ENCODE measurements around the gene SUN3.

The SUN3 gene

DNA sequence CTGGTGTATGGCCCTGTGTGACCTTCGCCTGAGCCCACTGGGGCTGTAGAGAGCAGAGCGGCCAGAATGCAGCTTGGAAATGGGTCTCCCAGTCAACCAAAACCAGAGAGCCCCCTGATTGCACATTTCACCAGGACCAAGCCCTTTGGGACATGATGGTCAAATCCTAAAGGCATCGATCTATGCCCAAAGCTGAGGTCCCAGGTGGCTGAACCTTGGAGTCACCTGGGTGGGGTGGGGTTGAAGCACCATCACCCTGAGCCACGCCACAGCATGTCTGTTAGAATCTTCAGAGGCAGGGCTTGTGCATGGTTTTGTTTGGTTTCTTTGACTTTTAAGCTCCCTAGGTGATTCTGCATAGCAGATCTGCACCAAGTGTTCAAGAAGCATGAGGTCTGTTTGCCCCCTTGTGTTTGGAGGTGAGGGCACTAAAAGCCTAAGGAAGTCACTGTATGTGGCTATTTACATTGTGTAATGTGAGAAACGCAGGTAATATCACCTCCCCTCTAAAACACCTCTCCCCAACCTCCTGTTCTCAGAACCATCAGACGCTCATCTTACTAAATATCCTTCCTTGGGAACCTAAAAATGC lies 90.2 kb downstream of the SUN3 start:
- Histone ChIP-seq H3F3A (ENCODE audit: insufficient read depth, low read length) (peaks cover 10% of the 10 kb centered on the region), H2AFZ (ENCODE audit: low read length) (no peak overlapping the region), H3K27me3 (replicated peaks; ENCODE audit: insufficient read depth, low read length) (no peaks in the 10 kb centered on the region), H3K9me3 (replicated peaks; ENCODE audit: insufficient read depth, low read length) (no peaks in the 10 kb centered on the region), H3K9ac (ENCODE audit: low read length) (no peak overlapping the region), H3K4me2 (ENCODE audit: low read depth, low read length) (peak overlapping the region; percentile 12; the same call in 1 of the 2 replicates), H3K79me2 (ENCODE audit: low read length) (no peaks in the 10 kb centered on the region), H3K9me2 (replicated peaks; ENCODE audit: insufficient read depth, low read length) (no peaks in the 10 kb centered on the region), H3K36me3 (replicated peaks; ENCODE audit: insufficient read depth, low read length) (no peaks in the 10 kb centered on the region), H3K4me3 (ENCODE audit: low read length) (no peak overlapping the region), H4K20me1 (ENCODE audit: insufficient read depth, low read length) (no peaks in the 10 kb centered on the region), H3K4me1 (ENCODE audit: low read length) (peaks cover 24% of the 10 kb centered on the region), H3K27ac (ENCODE audit: low read length) (peak overlapping the region; percentile 40; the same call in 1 of the 2 replicates)
- no peak for DNase-seq
- TF ChIP-seq, protein P1, sequence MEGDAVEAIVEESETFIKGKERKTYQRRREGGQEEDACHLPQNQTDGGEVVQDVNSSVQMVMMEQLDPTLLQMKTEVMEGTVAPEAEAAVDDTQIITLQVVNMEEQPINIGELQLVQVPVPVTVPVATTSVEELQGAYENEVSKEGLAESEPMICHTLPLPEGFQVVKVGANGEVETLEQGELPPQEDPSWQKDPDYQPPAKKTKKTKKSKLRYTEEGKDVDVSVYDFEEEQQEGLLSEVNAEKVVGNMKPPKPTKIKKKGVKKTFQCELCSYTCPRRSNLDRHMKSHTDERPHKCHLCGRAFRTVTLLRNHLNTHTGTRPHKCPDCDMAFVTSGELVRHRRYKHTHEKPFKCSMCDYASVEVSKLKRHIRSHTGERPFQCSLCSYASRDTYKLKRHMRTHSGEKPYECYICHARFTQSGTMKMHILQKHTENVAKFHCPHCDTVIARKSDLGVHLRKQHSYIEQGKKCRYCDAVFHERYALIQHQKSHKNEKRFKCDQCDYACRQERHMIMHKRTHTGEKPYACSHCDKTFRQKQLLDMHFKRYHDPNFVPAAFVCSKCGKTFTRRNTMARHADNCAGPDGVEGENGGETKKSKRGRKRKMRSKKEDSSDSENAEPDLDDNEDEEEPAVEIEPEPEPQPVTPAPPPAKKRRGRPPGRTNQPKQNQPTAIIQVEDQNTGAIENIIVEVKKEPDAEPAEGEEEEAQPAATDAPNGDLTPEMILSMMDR (IDR thresholded peaks at IDR 0.05; ENCODE audit: low read length) = no peak
- TF ChIP-seq EZH2phosphoT487 (IDR thresholded peaks at IDR 0.05; ENCODE audit: low read length) = no peak
- TF ChIP-seq EZH2 (optimal IDR thresholded peaks at IDR 0.05; ENCODE audit: low read depth, low read length) = no peak

DNA sequence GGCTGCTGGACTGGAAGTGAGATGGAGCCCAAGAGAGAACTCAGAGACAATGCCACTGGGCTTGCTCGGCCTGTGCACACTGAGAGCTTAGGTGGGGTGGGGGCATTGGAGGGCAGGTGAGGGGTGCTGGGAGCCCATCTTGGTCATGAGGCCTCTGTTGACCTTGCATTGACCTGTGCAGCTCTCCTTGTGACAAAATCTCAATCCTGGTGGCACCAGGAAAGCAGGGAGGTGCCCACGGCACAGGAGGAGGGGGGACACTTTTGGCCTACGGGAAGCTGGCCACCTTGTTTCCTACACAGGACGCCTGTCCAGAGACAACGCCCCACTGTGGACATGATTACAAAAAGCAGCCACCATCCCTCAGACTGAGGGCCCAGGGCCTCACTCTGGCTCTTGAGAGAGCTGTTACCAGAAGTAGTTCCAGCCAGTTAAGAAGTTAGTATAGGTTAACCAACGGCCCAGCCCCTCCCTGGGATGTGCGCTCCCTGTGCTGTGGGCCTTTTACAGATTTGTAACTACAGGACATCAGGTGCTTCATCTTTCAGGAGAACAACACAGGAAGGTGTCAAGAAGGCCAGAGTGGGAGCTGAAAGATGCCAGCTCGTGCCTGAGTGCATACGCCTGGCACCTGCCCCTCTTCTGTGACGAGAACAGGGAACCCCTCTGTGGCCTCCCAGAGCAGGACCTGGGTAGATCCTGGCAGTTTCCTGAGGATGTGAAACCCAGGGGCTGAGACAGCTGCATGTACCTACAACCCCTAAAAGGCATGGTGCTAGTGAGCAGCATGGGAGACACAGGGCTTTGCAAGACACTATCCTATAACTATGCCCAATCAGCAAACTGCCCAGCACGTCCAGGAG lies 91.0 kb downstream of the SUN3 start:
- H3K9me3 ChIP-seq (replicated peaks; ENCODE audit: insufficient read depth, low read length) = no peaks in the 10 kb centered on the region
- H3K9ac ChIP-seq (ENCODE audit: low read length) = no peak overlapping the region
- H4K20me1 ChIP-seq (ENCODE audit: insufficient read depth, low read length) = no peaks in the 10 kb centered on the region
- H2AFZ ChIP-seq (ENCODE audit: low read length) = 0 out of 2 replicates have a peak overlapping the region, but pooled peaks have one; percentile 14
- peak overlapping the region; percentile 40 for H3K27ac ChIP-seq (ENCODE audit: low read length)
- peak; percentile 40 for DNase-seq
- peaks cover 24% of the 10 kb centered on the region for H3K4me1 ChIP-seq (ENCODE audit: low read length)
- H3K4me3 ChIP-seq (ENCODE audit: low read length) = no peak overlapping the region
- H3K27me3 ChIP-seq (replicated peaks; ENCODE audit: insufficient read depth, low read length) = no peaks in the 10 kb centered on the region
- TF ChIP-seq EZH2phosphoT487 (IDR thresholded peaks at IDR 0.05; ENCODE audit: low read length) (no peak), EZH2 (optimal IDR thresholded peaks at IDR 0.05; ENCODE audit: low read depth, low read length) (no peak)
- TF ChIP-seq, protein P1 (IDR thresholded peaks at IDR 0.05; ENCODE audit: low read length) = no peak
- peak overlapping the region; percentile 12; the same call in 1 of the 2 replicates for H3K4me2 ChIP-seq (ENCODE audit: low read depth, low read length)
- H3K9me2 ChIP-seq (replicated peaks; ENCODE audit: insufficient read depth, low read length) = no peaks in the 10 kb centered on the region
- H3K36me3 ChIP-seq (replicated peaks; ENCODE audit: insufficient read depth, low read length) = no peaks in the 10 kb centered on the region
- peaks cover 10% of the 10 kb centered on the region for H3F3A ChIP-seq (ENCODE audit: insufficient read depth, low read length)
- no peaks in the 10 kb centered on the region for H3K79me2 ChIP-seq (ENCODE audit: low read length)

Data from MM.1S (cell line).